Ascending aorta (tissue), 2 donors: ENCODE results near the gene RBCK1. TPM values are rescaled to one million over a fixed set of nuclear protein-coding genes. Genes with fewer than 3 reads are reported as not detected.
"Not testable (repeated sequence)": the region's sequence is repeated elsewhere in the genome, so short reads cannot be mapped to it uniquely, and the experiment has no call there.

ENCODE experiments used
- DNase-seq, 2 donors: peaks; one replicate each; pipeline ENCODE4 v3.0.0-alpha.2; 2019; ENCODE audit warnings: low spot score in 2 of 2
- H3K27ac ChIP-seq, 2 donors: fragments of 200-600 bp; sonication (generic); one replicate each; pipeline ENCODE4 v1.5.1; 2016 to 2017; ENCODE audit warnings: mild to moderate bottlenecking in 1 of 2
- H3K27me3 ChIP-seq: fragments of 200-600 bp; sonication (generic); one replicate; pipeline ENCODE4 v1.5.1; 2017
- H3K36me3 ChIP-seq, 2 donors: fragments of 200-600 bp; sonication (generic); one replicate each; pipeline ENCODE4 v1.5.1; 2016
- H3K4me1 ChIP-seq, 2 donors: fragments of 200-600 bp; sonication (generic); one replicate each; pipeline ENCODE4 v1.5.1; 2016 to 2017; ENCODE audit warnings: mild to moderate bottlenecking in 1 of 2
- H3K4me3 ChIP-seq, 2 donors: fragments of 200-600 bp; sonication (generic); one replicate each; pipeline ENCODE4 v1.5.1; 2016 to 2017; ENCODE audit warnings: mild to moderate bottlenecking in 1 of 2
- H3K9me3 ChIP-seq, 2 donors: fragments of 200-600 bp; sonication (generic); one replicate each; pipeline ENCODE4 v1.5.1; 2016
- CTCF ChIP-seq, 3 experiments: fragments of 200-600 bp in 2 of 3; fragments of 450-650 bp in 1 of 3; sonication (generic) in 2 of 3; IDR thresholded peaks; one replicate each; pipeline ENCODE4 v1.5.1; 2016 to 2019; ENCODE audit warnings: antibody characterized with exemption in 3 of 3, mild to moderate bottlenecking in 1 of 3, moderate library complexity in 1 of 3
- intact Hi-C: fragments of 100-400 bp; cut with DNase I; formaldehyde crosslinking; loops from one replicate; pipeline ENCODE4 v1.15.1; 2023
- total RNA-seq: library from RNA; depleted of rRNA; stranded (reverse); fragments of >200 nt; gene quantifications from one replicate; pipeline ENCODE4 v1.1.0, GENCODE V29; 2016

Gene RBCK1
- total RNA-seq, 1 donor from 2014 or later: 123 TPM

DNA sequence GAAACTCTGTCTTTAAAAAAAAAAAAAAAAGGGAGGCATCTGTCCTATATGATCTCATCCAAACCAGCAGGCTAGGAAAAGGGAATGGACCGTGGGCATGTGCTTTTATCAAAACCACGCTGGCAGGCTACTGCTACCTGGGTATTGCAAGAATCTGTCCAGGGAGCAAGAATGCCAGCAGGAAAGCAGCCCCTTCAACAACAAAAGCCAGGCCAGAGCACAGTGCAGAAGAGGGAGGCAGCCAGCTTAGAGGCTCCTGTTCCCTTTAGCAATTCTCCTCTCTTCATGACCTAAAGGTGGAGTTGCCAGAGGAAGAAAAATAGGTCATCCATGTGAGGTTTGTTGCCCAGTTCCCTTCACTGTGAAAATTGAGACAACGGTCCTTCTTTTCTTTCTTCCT is 36.0 kb downstream of the RBCK1 start:
- no peak for DNase-seq
- no peak for TF ChIP-seq CTCF (IDR thresholded peaks at IDR 0.05)
- Histone ChIP-seq H3K27ac (no peak overlapping the region), H3K27me3 (no peaks in the 10 kb centered on the region), H3K4me3 (no peak overlapping the region), H3K36me3 (peaks cover 38 to 63% of the 10 kb centered on the region in 2 donors), H3K4me1 (peaks cover 0 to 3% of the 10 kb centered on the region in 2 donors), H3K9me3 (no peaks in the 10 kb centered on the region)
- intact Hi-C loops: no loop called here

GRCh38 chr20:444862-445426 is 36.8 kb downstream of the RBCK1 start:
- H3K4me1 ChIP-seq: peaks cover 0 to 3% of the 10 kb centered on the region in 2 donors
- no peak for DNase-seq
- no peak overlapping the region for H3K27ac ChIP-seq

GRCh38 chr20:445514-446336 is 37.6 kb downstream of the RBCK1 start:
- Histone ChIP-seq H3K27ac (no peak overlapping the region), H3K4me1 (peaks cover 0 to 3% of the 10 kb centered on the region in 2 donors), H3K27me3 (no peaks in the 10 kb centered on the region), H3K36me3 (peaks cover 22 to 47% of the 10 kb centered on the region in 2 donors), H3K9me3 (no peaks in the 10 kb centered on the region), H3K4me3 (no peak overlapping the region)
- TF ChIP-seq CTCF (IDR thresholded peaks at IDR 0.05): no peak
- intact Hi-C loops: no loop called here
- no peak for DNase-seq

More at GRCh38 chr20:444862-445426, 36.8 kb downstream of the RBCK1 start:
- no peak overlapping the region for H3K4me3 ChIP-seq
- no peaks in the 10 kb centered on the region for H3K9me3 ChIP-seq
- H3K27me3 ChIP-seq: no peaks in the 10 kb centered on the region
- TF ChIP-seq CTCF (IDR thresholded peaks at IDR 0.05): no peak
- intact Hi-C loops: no loop called here
- H3K36me3 ChIP-seq: peaks cover 30 to 55% of the 10 kb centered on the region in 2 donors

DNA sequence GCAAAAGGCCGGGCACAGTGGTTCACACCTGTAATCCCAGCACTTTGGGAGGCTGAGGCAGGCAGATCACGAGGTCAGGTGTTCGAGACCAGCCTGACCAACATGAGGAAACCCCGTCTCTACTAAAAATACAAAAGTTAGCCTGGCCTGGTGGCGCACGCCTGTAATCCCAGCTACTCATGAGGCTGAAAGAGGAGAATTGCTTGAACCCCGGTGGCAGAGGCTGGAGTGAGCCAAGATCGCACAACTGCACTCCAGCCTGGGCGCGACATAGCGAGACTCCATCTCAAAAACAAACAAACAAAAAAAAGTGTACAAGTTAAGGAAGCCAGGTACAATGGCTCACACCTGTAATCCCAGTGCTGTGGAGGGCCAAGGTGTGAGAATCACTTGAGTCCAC is 43.9 kb downstream of the RBCK1 start:
- H3K4me3 ChIP-seq, H3K36me3 ChIP-seq, H3K4me1 ChIP-seq, intact Hi-C loops, H3K27me3 ChIP-seq, H3K9me3 ChIP-seq, DNase-seq, H3K27ac ChIP-seq: not testable (repeated sequence)

DNA sequence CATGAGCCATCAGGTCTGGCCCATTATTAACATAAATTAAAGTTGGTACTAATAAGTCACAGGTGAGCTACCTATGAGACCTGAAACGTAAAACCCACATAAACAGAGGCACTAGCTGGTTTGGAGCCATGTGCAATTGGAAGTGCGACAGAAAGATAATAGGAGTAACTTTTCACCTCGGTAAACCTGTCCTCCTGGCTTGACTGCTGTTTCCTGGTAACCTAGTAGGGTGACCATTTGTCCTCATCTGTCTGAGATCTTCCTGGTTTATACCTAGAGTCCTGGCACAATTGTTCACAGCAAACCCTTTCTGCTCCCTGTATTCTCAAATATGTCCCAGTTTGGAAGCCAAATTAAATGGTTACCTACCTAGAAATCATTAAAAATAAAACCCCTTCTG is 46.9 kb downstream of the RBCK1 start:
- Histone ChIP-seq H3K27me3 (no peaks in the 10 kb centered on the region), H3K36me3 (no peaks in the 10 kb centered on the region), H3K27ac (no peak overlapping the region), H3K9me3 (no peaks in the 10 kb centered on the region), H3K4me1 (peaks cover 0 to 7% of the 10 kb centered on the region in 2 donors), H3K4me3 (no peak overlapping the region)
- no peak for TF ChIP-seq CTCF (IDR thresholded peaks at IDR 0.05)
- no peak for DNase-seq
- intact Hi-C loops: no loop called here

GRCh38 chr20:458776-459175 is 50.7 kb downstream of the RBCK1 start:
- Histone ChIP-seq H3K27ac (no peak overlapping the region), H3K9me3 (no peaks in the 10 kb centered on the region), H3K27me3 (no peaks in the 10 kb centered on the region), H3K4me3 (no peak overlapping the region), H3K4me1 (peaks cover 0 to 16% of the 10 kb centered on the region in 2 donors), H3K36me3 (no peaks in the 10 kb centered on the region)
- no peak for TF ChIP-seq CTCF (IDR thresholded peaks at IDR 0.05)
- intact Hi-C loops: no loop called here
- DNase-seq: no peak
